H1 (cell line): ENCODE results near the gene HSD17B1. TPM values are rescaled to one million over a fixed set of nuclear protein-coding genes. Genes with fewer than 3 reads are reported as not detected.

Experiments
- CTCF ChIA-PET: fragments of 300-600 bp; sonication (Branson Sonifier 250); formaldehyde crosslinking; loops from one replicate; lab custom pipeline; 2021; ENCODE audit not compliant: partially characterized antibody; lab: Charles Lee
- POLR2A ChIA-PET: fragments of 300-600 bp; sonication (Branson Sonifier 250); formaldehyde crosslinking; loops from one replicate; lab custom pipeline; 2021; ENCODE audit warnings: inconsistent platforms; ENCODE audit not compliant: partially characterized antibody; lab: Charles Lee
- DNase-seq, 2 experiments: peaks; one replicate each; pipeline versions ENCODE4 v3.0.0 to v3.0.0-alpha.2; 2010 to 2022; ENCODE audit warnings: low spot score in 2 of 2, low read depth in 1 of 2, mixed read lengths in 1 of 2
- FAIRE-seq: peaks from 2 replicates; lab custom pipeline; 2011; peaks lifted over from hg19 to GRCh38; lab: Jason Lieb, UNC
- H2AFZ ChIP-seq: 2 replicates; pipeline ENCODE4 v1.8.1; 2012; ENCODE audit warnings: low read length, inconsistent platforms
- H2AK5ac ChIP-seq: 2 replicates; pipeline ENCODE4 v1.6.1; 2013; ENCODE audit warnings: low read depth, low read length
- H2BK120ac ChIP-seq: replicated peaks from 2 replicates; pipeline ENCODE3; 2013; ENCODE audit warnings: low read depth, low read length, inconsistent platforms
- H2BK12ac ChIP-seq: 2 replicates; pipeline ENCODE4 v1.6.1; 2013; ENCODE audit warnings: low read depth, low read length
- H2BK15ac ChIP-seq: 2 replicates; pipeline ENCODE4 v1.6.1; 2013; ENCODE audit warnings: low read length
- H2BK20ac ChIP-seq: 2 replicates; pipeline ENCODE4 v1.6.1; 2013; ENCODE audit warnings: low read length
- H2BK5ac ChIP-seq: 2 replicates; pipeline ENCODE4 v1.6.1; 2013; ENCODE audit warnings: low read depth, low read length
- H3K14ac ChIP-seq: 2 replicates; pipeline ENCODE4 v1.6.1; 2013; ENCODE audit warnings: inconsistent platforms; ENCODE audit not compliant: insufficient read length
- H3K18ac ChIP-seq: 2 replicates; pipeline ENCODE4 v1.6.1; 2013; ENCODE audit warnings: low read length; ENCODE audit errors: extremely low read depth
- H3K23ac ChIP-seq: 2 replicates; pipeline ENCODE4 v1.6.1; 2013; ENCODE audit warnings: inconsistent platforms; ENCODE audit not compliant: insufficient read length
- H3K23me2 ChIP-seq: 2 replicates; pipeline ENCODE4 v1.6.1; 2013; ENCODE audit warnings: low read depth, low read length
- H3K27ac ChIP-seq: 2 replicates; pipeline ENCODE4 v1.6.1; 2011; ENCODE audit warnings: low read depth, low read length, inconsistent platforms
- H3K27me3 ChIP-seq, 4 experiments: replicated peaks in 1 of 4; 1 replicate in 1 of 4; 2 replicates in 3 of 4; pipeline versions ENCODE4 v1.6.1 to v1.8.1; 2011 to 2013; ENCODE audit warnings: low read length in 3 of 4, mild to moderate bottlenecking in 3 of 4, inconsistent platforms in 2 of 4, mixed read lengths in 2 of 4, moderate library complexity in 1 of 4; ENCODE audit not compliant: control insufficient read depth in 3 of 4, insufficient read depth in 3 of 4; ENCODE audit errors: extremely low read depth in 1 of 4
- H3K36me3 ChIP-seq, 4 experiments: 2 replicates each; pipeline versions ENCODE4 v1.6.1 to v1.8.1; 2011 to 2013; ENCODE audit warnings: mild to moderate bottlenecking in 4 of 4, low read length in 3 of 4, moderate library complexity in 2 of 4, control low read depth in 1 of 4, inconsistent platforms in 1 of 4; ENCODE audit not compliant: insufficient read depth in 4 of 4, control insufficient read depth in 2 of 4
- H3K4ac ChIP-seq: replicated peaks from 2 replicates; pipeline ENCODE3; 2013; ENCODE audit warnings: low read length, low read depth, mixed read lengths, inconsistent platforms; ENCODE audit not compliant: insufficient read length
- H3K4me1 ChIP-seq, 4 experiments: replicated peaks in 1 of 4; 1 replicate in 1 of 4; 2 replicates in 3 of 4; pipeline versions ENCODE4 v1.6.1 to v1.8.1; 2011 to 2013; ENCODE audit warnings: low read length in 3 of 4, inconsistent platforms in 2 of 4, mixed read lengths in 1 of 4; ENCODE audit not compliant: insufficient read depth in 4 of 4, control insufficient read depth in 3 of 4
- H3K4me2 ChIP-seq, 2 experiments: 2 replicates each; pipeline versions ENCODE4 v1.6.1 to v1.8.1; 2011 to 2013; ENCODE audit warnings: low read depth in 2 of 2, low read length in 2 of 2, control low read depth in 1 of 2, inconsistent platforms in 1 of 2, mild to moderate bottlenecking in 1 of 2; ENCODE audit not compliant: insufficient read depth in 1 of 2
- H3K4me3 ChIP-seq, 4 experiments: fragments of 200-600, 300-600 bp in 1 of 4; sonication (generic), shearing (Covaris generic), sonication (Bioruptor Twin) in 1 of 4; 2 replicates each; pipeline versions ENCODE4 v1.5.1 to v1.8.1; 2011 to 2016; ENCODE audit warnings: low read length in 4 of 4, low read depth in 3 of 4, control low read depth in 2 of 4, inconsistent platforms in 2 of 4, mild to moderate bottlenecking in 2 of 4, mixed read lengths in 1 of 4, moderate library complexity in 1 of 4; ENCODE audit not compliant: insufficient read depth in 2 of 4; ENCODE audit errors: extremely low read depth in 1 of 4
- H3K56ac ChIP-seq: replicated peaks from 2 replicates; pipeline ENCODE3; 2013; ENCODE audit warnings: low read depth, mild to moderate bottlenecking, mixed read lengths, low read length, inconsistent platforms; ENCODE audit not compliant: insufficient read length
- H3K79me1 ChIP-seq: 2 replicates; pipeline ENCODE4 v1.6.1; 2013; ENCODE audit warnings: low read depth, low read length, control low read depth
- H3K79me2 ChIP-seq, 2 experiments: 2 replicates each; pipeline versions ENCODE4 v1.6.1 to v1.8.1; 2012 to 2013; ENCODE audit warnings: low read length in 2 of 2, mild to moderate bottlenecking in 2 of 2, inconsistent platforms in 1 of 2; ENCODE audit not compliant: insufficient read depth in 2 of 2, control insufficient read depth in 1 of 2
- H3K9ac ChIP-seq, 4 experiments: replicated peaks in 1 of 4; 1 replicate in 1 of 4; 2 replicates in 3 of 4; pipeline versions ENCODE4 v1.6.1 to v1.8.1; 2011 to 2013; ENCODE audit warnings: low read depth in 3 of 4, low read length in 3 of 4, control low read depth in 2 of 4, mild to moderate bottlenecking in 2 of 4, moderate library complexity in 2 of 4, inconsistent platforms in 1 of 4; ENCODE audit errors: extremely low read depth in 1 of 4
- H3K9me3 ChIP-seq, 2 experiments: 2 replicates each; pipeline versions ENCODE4 v1.6.1 to v1.8.1; 2012 to 2013; ENCODE audit warnings: mild to moderate bottlenecking in 2 of 2, moderate library complexity in 2 of 2, control low read depth in 1 of 2, inconsistent platforms in 1 of 2, low read depth in 1 of 2, low read length in 1 of 2, mixed read lengths in 1 of 2; ENCODE audit not compliant: insufficient read depth in 2 of 2
- H4K20me1 ChIP-seq, 2 experiments: replicated peaks in 1 of 2; 2 replicates each; pipeline versions ENCODE3 to v1.8.1; 2011 to 2013; ENCODE audit warnings: inconsistent platforms in 2 of 2, low read length in 2 of 2, mild to moderate bottlenecking in 1 of 2; ENCODE audit not compliant: insufficient read depth in 2 of 2, control insufficient read depth in 1 of 2
- H4K5ac ChIP-seq: 2 replicates; pipeline ENCODE4 v1.6.1; 2013; ENCODE audit warnings: low read length, low read depth, mixed read lengths, inconsistent platforms; ENCODE audit not compliant: insufficient read length
- H4K8ac ChIP-seq: 2 replicates; pipeline ENCODE4 v1.8.0; 2013; ENCODE audit warnings: mild to moderate bottlenecking, moderate library complexity, low read length, inconsistent platforms; ENCODE audit not compliant: insufficient read depth; ENCODE audit errors: extremely low read depth
- H4K91ac ChIP-seq: replicated peaks from 2 replicates; pipeline ENCODE3; 2013; ENCODE audit warnings: low read length, mixed read lengths, inconsistent platforms; ENCODE audit not compliant: insufficient read length
- CBX5 ChIP-seq: fragments of 300-800, 300-1000 bp; sonication (generic); IDR thresholded peaks from 2 replicates; pipeline ENCODE4 v1.7.1; 2016; ENCODE audit warnings: antibody characterized with exemption, low read length, low read depth
- EGR1 ChIP-seq: IDR thresholded peaks from 2 replicates; pipeline ENCODE4 v1.6.1; 2011; ENCODE audit warnings: low read depth, low read length, borderline replicate concordance
- GTF2F1 ChIP-seq: IDR thresholded peaks from 2 replicates; pipeline ENCODE4 v1.6.1; 2012; ENCODE audit warnings: low read depth, low read length, improper control_type of control experiment, borderline replicate concordance
- POLR2A ChIP-seq, 2 experiments: IDR thresholded peaks; 1 replicate in 1 of 2; 2 replicates in 1 of 2; pipeline ENCODE4 v1.6.1; 2011; ENCODE audit warnings: low read depth in 2 of 2, low read length in 2 of 2, mild to moderate bottlenecking in 2 of 2; ENCODE audit errors: control extremely low read depth in 1 of 2
- TAF7 ChIP-seq: optimal IDR thresholded peaks from 2 replicates; pipeline ENCODE3; 2011; ENCODE audit warnings: low read depth, mild to moderate bottlenecking, inconsistent platforms, low read length, moderate library complexity, borderline replicate concordance
- TEAD4 ChIP-seq: IDR thresholded peaks from 2 replicates; pipeline ENCODE4 v1.6.1; 2012; ENCODE audit warnings: low read depth, low read length, inconsistent platforms, mixed read lengths
- WGBS, 2 experiments: shearing (Covaris generic) in 1 of 2; methylation state at CpG; one replicate each; pipeline versions ENCODE4 v1.1.6 to v1.1.7; 2013 to 2015; ENCODE audit warnings: low lambda C conversion rate in 2 of 2, mixed read lengths in 2 of 2, inconsistent platforms in 1 of 2, low coverage in 1 of 2, missing lambda C conversion rate in 1 of 2; ENCODE audit not compliant: insufficient replicate concordance in 2 of 2, insufficient coverage in 1 of 2, insufficient read length in 1 of 2; ENCODE audit errors: extremely low coverage in 1 of 2, missing lambda C conversion rate in 1 of 2; 5-methylcytosine and 5-hydroxymethylcytosine counted together
- polyA plus RNA-seq, 7 experiments: library from polyadenylated mRNA; depleted of rRNA in 3 of 7; stranded (reverse) in 5 of 7; unstranded in 2 of 7; fragments of >200 nt in 5 of 7; fragments of 200-250 nt in 2 of 7; gene quantifications; 1 replicate in 5 of 7; 2 replicates in 1 of 7; 4 replicates in 1 of 7; pipeline versions ENCODE4 v1.2.1 to v1.2.3, GENCODE V29; 2011 to 2013; ENCODE audit warnings: missing spikeins in 2 of 7, mixed read lengths in 2 of 7
- total RNA-seq: library from RNA; stranded (reverse); fragmentation: NEBNext Ultra II Directional; extraction: Animal tissue kit (Norgen Biotek cat#: 25700); gene quantifications from 2 replicates; pipeline ENCODE4 v1.2.1, GENCODE V29; 2021
- TF ChIP-seq, protein P1 (sequence below): IDR thresholded peaks from 2 replicates; pipeline ENCODE4 v1.6.1; 2011; ENCODE audit warnings: low read length, improper control_type of control experiment
- TF ChIP-seq, protein P2 (sequence below): IDR thresholded peaks from 2 replicates; pipeline ENCODE4 v1.6.1; 2012; ENCODE audit warnings: inconsistent platforms

The HSD17B1 gene
- total and polyA plus RNA-seq, 2 of the 8 experiments (the other 6 are each of a cell fraction or from before 2014, with no cell fraction given) = 0.88 to 1.0 TPM

DNA sequence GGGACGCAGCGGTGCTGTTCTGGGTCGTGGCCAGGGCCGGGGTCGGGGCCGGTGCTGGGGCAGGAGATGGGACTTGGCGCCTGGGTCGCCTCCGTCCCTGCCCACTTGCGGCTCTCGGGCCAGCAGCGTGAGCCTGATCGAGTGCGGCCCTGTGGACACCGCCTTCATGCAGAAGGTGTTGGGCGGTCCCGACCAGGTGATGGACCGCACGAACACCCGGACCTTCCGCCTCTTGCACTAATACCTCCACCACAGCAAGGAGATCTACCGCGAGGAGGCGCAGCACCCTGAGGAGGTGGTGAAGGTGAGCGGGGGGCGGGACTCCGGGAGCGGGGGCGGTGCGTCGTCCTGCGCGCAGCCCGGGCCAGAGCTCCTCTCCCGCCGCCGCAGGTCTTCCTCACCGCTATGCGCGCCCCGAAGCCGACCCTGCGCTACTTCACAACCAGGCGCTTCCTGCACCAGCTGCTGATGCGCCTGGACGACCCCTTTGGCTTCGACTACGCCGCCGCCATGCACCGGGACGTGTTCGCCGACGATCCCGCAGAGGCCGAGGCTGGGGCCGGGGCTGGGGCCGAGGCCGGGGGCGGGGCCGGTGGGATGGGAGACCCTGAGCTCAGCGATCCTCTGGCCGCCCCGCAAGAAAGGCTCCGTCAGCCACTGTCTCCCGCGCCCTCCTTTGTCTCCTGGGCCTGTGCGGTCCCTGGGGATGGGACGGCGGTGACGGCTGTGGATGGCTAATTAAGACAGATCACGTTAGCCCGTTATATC is 4.5 kb upstream of the HSD17B1 start:
- H3K4me3 ChIP-seq = peak overlapping the region; percentile 31 to 61 (median 37)
- CTCF ChIA-PET = interaction anchor here (0.6 to 3.0 kb wide), 15 partner anchors 11 to 145 kb away, joined by 3 to 28 read pairs (median 3); partner anchors contain the start of genes MLX, NAGLU and PSMC3IP
- peak overlapping the region; percentile 48 to 84 for H3K4me2 ChIP-seq
- TF ChIP-seq, protein P1, sequence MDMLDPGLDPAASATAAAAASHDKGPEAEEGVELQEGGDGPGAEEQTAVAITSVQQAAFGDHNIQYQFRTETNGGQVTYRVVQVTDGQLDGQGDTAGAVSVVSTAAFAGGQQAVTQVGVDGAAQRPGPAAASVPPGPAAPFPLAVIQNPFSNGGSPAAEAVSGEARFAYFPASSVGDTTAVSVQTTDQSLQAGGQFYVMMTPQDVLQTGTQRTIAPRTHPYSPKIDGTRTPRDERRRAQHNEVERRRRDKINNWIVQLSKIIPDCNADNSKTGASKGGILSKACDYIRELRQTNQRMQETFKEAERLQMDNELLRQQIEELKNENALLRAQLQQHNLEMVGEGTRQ = no peak
- TF ChIP-seq CBX5 (no peak), TAF7 (no peak), TEAD4 (no peak), POLR2A (IDR thresholded peaks at IDR 0.05; ENCODE audit: control extremely low read depth in 1 of 2, low read depth in 2 of 2, low read length in 2 of 2) (peak; percentile 57 to 62; a peak in 2 of 3 replicates), GTF2F1 (no peak), EGR1 (peak; percentile 98)
- TF ChIP-seq, protein P2, sequence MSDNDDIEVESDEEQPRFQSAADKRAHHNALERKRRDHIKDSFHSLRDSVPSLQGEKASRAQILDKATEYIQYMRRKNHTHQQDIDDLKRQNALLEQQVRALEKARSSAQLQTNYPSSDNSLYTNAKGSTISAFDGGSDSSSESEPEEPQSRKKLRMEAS = no peak

More for the DNA sequence above, 4.5 kb upstream of the HSD17B1 start:
- FAIRE-seq (no peak), DNase-seq (peak; percentile 82 to 97)
- peak overlapping the region; percentile 85 for H3K4ac ChIP-seq
- peaks cover 2% of the 10 kb centered on the region; the same call in 1 of the 2 replicates for H3K23me2 ChIP-seq
- H2BK12ac ChIP-seq = no peak overlapping the region
- no peak overlapping the region for H2AK5ac ChIP-seq
- peak overlapping the region; percentile 74 for H3K56ac ChIP-seq
- peaks cover 0 to 8% (median 7%) of the 10 kb centered on the region in 4 experiments; a peak in 5 of 7 replicates for H3K4me1 ChIP-seq
- H4K91ac ChIP-seq = peak overlapping the region; percentile 30
- no peaks in the 10 kb centered on the region for H3K79me2 ChIP-seq
- H4K5ac ChIP-seq = peak overlapping the region; percentile 64
- peaks cover 0 to 6% (median 1%) of the 10 kb centered on the region in 4 experiments; a peak in 4 of 8 replicates for H3K36me3 ChIP-seq
- peak overlapping the region in 3 of 4 experiments; percentile 0 to 46 (median 31); a peak in 1 of 7 replicates for H3K9ac ChIP-seq
- H3K23ac ChIP-seq = no peak overlapping the region
- no peak overlapping the region for H2BK120ac ChIP-seq
- H2BK20ac ChIP-seq = no peak overlapping the region
- H3K14ac ChIP-seq = no peak overlapping the region
- POLR2A ChIA-PET = interaction anchor here (0.6 to 4.3 kb wide), 12 partner anchors 11 to 134 kb away, joined by 3 to 43 read pairs (median 4); partner anchors contain the start of genes MLX, NAGLU, PSMC3IP and RETREG3
- H2BK5ac ChIP-seq = peak overlapping the region; percentile 66; the same call in 1 of the 2 replicates
- peaks cover 0 to 4% of the 10 kb centered on the region in 2 experiments for H4K20me1 ChIP-seq
- no peaks in the 10 kb centered on the region for H3K9me3 ChIP-seq
- no peak overlapping the region; the same call in 1 of the 2 replicates for H3K18ac ChIP-seq
- no peaks in the 10 kb centered on the region for H3K27me3 ChIP-seq
- 10% methylated on average over 64 of the region's 74 CpGs; no CpG with 5 or more reads in 1 of the 2 experiments for WGBS, 2 experiments
- H3K79me1 ChIP-seq = no peaks in the 10 kb centered on the region
- no peak overlapping the region for H2AFZ ChIP-seq
- H3K27ac ChIP-seq = no peak overlapping the region
- H2BK15ac ChIP-seq = peak overlapping the region; percentile 88; the same call in 1 of the 2 replicates
- H4K8ac ChIP-seq = peak overlapping the region; percentile 81
